T-helper 1 cell treated with Interleukin-12 subunit alpha and Interleukin-12 subunit beta and Interleukin-4 antibody, amounts not matched to agents 30 ng/mL and 1 ng/mL, for 36 hours (primary cell): Measurements from ENCODE around the gene MTMR3. TPM values are rescaled to one million over a fixed set of nuclear protein-coding genes. Genes with fewer than 3 reads are reported as not detected.

Experiments used
- intact Hi-C: fragments of 100-400 bp; cut with micrococcal nuclease; formaldehyde crosslinking; loops from one replicate; pipeline ENCODE4 v1.15.1; 2024
- total RNA-seq: library from RNA; stranded (reverse); gene quantifications from 2 replicates; pipeline ENCODE4 v1.2.3, GENCODE V29; 2022

The MTMR3 gene
- total RNA-seq, 1 donor from 2014 or later, result 33.8 TPM

DNA sequence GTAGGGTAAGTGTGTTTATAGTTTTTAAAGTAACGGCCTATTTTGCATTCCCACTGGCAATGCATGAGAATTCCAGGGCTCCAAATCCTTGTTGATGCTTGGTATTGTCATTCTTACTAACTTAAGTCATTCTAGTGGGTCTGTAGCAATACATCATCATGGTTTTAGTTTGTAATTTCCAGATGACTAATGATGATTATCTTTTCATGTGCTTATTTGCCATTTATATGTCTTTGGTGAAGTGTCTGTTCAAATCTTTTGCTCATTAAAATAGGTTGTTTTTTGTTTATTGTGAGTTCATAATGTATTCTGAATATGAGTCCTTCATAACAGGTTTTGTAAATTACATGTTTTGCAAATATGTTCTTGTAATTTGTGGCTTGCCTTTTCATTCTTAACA, 31.2 kb downstream of the MTMR3 start:
- intact Hi-C loops, result no loop called here

DNA sequence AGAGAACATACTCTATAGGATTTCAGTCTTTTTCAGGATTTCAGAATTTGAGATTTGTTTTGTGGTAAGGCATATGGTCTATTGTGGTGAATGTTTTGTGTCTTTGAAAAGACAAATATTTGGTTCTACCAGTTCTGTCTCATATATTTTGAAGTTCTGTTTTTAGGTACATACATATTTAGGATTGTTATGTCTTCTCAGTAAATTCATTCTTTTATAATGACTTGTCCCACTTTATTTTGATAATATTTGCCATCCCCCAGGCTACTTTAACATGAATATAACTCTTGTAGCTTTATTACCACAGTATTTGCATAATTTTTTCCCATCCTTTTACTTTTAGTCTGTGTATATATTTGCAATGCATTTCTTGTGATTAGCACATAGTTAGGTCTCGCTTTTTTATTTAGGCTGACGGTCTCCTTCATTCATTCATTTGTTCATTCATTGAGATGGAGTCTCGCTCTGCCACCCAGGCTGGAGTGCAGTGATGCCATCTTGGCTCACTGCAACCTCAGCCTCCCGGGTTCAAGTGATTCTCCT, 32.1 kb downstream of the MTMR3 start:
- intact Hi-C loops, result no loop called here

- intact Hi-C loops, result no loop called here
These were observed 33.1 kb downstream of the MTMR3 start for GRCh38 chr22:29916007-29916544.

- intact Hi-C loops, result no loop called here
These were observed 34.3 kb downstream of the MTMR3 start for GRCh38 chr22:29917052-29917902.

- intact Hi-C loops, result no loop called here
These were observed 42.4 kb downstream of the MTMR3 start for GRCh38 chr22:29925402-29925801.

DNA sequence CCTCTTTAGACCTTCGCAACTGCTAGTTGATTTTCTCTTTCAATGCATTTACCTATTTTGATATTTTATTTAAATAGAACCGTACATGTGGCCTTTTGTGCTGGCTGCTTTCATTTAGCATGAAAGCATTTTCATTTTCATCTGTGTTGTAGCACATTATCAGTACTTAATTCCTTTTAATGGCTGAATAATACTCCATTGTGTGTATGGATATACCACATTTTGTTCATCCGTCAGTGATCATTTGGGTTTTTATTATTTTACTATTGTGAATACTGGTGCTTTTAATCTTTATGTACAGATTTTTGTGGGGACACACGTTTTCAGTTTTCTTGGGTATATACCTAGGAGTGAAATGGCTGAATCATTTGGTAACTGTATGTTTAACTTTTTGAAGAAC, 43.1 kb downstream of the MTMR3 start:
- intact Hi-C loops, result no loop called here

DNA sequence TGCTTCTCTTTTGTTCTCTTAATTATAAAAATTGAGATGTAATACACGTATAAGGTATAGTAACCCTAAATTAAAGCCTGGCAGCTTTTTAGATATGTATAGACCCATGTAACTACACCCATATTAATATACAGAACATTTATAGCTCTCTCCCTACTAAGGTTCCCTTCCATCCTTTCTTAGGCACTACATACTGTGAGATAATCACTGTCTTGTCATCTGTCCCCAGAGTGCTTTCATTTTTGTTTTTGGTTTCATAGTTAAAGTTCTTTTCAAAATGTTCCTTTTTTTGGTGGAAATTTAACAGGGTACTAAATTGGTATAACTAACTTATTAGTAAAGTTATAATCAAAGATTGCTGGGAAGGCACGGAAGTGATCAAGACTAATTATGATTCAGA, 49.2 kb downstream of the MTMR3 start:
- intact Hi-C loops, result no loop called here

DNA sequence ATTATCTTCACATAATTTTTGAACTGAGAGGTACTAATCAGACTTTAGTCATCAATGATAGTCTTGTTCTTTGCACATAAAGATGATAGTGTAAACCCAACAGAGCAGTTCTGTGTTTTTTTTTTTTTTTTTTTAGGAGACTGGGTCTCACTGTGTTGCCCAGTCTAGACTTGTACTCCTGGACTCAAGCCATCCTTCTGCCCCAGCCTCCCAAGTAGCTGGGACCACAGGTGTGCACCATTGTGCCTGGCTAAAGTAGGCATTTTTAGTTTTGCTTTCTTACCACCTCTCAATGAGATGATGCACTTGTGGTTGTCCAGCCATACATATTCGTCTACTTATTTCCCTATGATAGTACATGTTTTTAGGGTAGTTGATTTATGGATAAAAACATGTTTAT, 50.6 kb downstream of the MTMR3 start:
- intact Hi-C loops, result no loop called here

- intact Hi-C loops, result no loop called here
These were observed 51.6 kb downstream of the MTMR3 start for GRCh38 chr22:29934596-29934995.

DNA sequence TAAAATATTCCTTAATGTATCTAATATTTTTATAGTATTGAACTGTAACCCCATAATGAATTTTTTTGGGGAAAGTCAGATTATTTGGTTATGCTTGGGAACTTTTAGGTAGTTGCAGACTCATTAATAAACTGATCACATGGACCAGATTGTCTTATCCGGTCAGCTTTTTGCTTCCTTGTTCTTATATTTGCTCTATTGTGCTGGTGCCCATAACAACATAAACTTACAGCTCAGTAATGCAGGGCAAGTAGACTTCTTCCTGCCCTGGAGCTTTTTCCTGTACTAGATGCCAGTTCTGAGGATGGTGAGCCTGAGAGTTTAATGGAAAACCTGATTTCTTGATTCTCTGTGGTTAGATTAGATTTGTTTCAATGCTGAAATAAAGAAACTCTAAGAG, 53.2 kb downstream of the MTMR3 start:
- intact Hi-C loops, result no loop called here

DNA sequence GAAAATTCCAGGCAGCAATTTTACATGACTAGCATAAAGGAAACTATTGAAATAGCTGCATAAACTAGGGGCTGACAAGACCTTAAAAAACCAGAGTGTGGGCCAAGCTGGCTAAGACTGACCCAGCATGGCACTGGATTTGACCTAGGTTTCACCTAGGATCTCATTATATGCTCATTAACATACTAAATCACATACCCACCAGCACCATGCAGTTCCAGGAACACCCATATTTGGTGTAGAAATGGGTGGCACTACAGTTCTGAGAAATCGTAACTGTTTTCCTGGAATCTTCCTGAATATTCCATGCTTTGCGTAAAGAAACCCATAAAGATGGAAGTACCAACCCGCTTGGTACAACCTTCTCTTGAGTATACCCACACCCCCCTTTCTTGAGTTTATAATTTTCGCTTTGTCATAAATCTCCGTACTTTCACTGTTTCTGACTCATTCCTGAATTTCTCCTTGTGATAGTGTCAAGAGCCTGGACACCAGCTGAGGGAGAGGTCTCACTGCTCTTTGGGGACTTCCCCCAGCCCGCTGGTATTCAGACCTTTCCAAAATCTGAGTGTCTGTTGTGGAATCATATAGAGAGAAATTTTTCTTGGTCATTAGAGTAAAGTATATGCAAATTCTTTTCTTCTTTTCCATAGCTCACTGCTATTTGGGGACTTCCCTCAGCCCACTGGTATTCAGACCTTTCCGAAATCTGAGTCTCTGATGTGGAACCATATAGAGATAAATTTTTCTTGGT, 55.1 kb downstream of the MTMR3 start:
- intact Hi-C loops, result no loop called here

DNA sequence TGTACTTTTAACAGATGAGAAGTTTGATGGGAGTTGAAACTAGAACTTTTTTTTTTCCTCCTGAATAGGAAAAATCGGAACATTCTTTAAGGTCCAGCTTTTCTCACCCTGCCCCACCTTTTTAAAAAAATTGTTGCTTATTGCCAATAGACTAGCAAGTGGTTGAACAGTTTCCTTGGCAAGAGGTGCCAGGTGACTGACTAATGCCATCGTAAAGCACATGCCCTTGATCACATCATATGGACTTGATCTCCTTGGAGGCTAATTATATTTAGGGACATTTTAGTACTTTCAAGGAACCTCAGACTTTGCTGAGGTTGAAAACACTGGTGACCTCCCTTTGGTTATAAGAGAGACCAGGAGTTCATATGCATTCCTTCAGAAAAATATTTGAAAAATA, 57.6 kb downstream of the MTMR3 start:
- intact Hi-C loops, result no loop called here

- intact Hi-C loops, result no loop called here
These were observed 61.4 kb downstream of the MTMR3 start for GRCh38 chr22:29944339-29944738.

GRCh38 chr22:29945435-29945834, 62.5 kb downstream of the MTMR3 start:
- intact Hi-C loops, result no loop called here

DNA sequence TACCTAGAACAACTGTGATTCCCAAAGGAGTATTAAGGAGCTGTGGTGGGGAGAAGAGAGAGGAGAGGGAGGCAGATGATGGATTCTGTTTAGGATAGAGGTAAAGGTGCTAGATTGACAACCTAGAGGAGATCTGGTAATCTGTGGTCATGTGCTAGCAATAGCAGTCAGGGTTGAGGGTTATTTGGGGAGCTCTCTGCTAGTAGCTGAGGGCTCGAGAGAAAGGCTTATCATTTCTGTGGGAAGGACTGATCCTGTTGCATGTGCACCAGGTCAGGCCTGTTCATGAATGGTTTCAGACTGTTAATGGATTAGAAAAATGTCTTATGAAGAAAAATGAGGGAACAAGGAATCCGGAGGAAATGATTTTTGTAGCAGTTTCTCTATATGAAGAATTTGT, 63.2 kb downstream of the MTMR3 start:
- intact Hi-C loops, result no loop called here

DNA sequence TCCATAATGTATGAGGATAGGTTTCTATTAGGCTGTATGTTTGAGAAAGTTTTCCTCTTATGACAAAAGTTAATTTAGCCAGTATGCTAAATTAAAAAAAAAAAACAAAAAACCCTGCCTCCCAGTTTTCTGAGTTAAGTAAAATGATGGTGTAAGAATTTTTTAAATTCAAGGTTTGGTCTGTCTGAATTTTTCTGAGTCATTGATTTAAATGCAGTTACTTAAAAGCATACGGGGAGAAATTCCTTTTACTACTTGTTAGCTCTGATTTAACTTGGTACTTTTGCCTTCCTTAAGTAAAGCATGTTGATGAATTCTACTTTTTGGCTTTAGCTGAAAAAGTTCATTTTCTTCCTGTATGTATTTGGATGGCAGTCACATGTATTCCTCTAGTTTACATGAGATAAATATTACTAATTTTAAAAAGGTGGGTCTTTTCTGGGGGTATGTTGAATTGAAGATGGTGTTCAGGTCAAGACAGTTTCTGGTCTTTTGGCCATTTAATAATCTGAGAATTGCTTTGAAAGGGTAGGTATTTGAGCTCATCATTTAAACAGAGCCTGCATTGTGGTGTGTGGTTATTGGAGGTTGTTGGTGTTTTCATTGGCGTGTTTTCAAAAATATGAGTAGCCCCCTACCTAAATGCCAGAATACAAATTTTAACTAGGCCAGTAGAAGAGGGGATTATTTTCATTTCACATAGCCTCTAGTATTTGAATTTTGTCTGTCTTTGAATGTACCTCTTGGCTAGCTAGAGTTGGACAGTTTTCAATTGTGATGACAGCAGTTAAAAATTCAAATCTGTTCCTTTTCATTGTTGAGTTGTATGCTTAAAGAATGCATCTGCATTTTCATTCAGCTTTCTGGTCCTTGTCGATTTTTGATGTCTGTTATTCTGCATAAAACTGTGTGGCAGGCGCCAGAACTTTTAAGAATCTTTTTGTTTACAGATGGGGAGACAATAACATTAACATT, 64.7 kb downstream of the MTMR3 start:
- intact Hi-C loops, result no loop called here

DNA sequence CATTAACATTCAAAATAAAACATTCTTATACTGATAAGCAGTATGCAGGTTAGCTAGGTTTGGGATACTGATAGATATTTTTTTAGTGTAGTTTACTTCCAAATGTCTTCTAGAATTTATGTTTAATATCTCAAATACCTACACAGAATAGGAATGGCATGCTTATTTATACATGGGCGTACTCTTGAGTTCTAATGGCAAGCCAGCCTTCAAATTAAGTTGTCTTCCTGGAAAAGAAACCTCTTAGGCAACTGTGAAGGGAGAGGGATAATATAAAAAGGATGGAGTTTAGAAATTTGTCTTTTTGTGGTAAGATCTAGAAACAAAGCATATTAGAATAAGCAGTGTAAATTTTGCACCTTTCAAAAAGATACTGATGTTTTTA, 65.4 kb downstream of the MTMR3 start:
- intact Hi-C loops, result no loop called here

DNA sequence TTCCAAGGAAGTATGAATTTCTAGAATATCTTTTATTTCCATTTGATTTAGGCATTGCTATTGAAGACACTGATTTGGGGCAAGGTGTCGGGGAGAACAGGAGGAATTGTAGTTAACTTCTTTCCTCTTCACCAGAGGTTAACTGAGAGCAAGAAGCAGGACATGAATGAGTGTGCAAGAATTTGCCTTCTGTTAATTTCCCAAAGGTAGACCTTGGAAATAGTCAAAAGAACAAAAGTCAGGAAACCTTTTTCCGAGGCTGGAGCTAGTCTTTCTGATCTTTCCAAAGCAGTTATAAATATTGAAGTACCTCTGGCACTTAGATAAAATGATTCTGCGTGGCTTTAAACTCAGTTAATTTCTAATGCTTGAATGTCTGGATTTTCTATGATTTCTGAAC, 66.9 kb downstream of the MTMR3 start:
- intact Hi-C loops, result no loop called here

DNA sequence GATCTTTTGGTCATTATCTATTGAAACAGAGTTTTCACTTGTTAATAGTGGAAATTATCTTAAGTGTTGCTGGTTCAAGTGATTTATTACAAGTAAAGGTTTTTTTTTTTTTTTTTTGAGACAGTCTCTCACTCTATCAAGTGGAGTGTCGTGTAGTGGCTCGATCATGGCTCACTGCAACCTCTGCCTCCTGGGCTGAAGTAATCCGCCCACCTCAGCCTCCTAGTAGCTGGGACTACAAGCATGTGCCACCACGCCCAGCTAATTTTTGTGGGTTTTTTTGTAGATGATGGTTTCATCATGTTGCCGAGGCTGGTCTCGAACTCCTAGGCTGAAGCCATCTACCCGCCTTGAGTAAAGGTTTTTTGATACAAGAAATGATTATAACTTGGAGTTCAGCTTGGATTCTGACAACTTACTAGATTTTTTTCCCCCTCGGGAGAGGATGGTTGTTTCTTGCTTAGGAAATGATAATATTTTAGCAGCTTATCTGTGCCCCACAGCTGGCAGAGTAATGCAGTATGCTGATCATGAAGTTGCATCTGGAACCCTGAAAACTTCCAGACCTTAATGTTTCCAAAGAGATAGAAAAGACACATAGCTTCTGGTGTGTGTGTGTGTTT, 68.9 kb downstream of the MTMR3 start:
- intact Hi-C loops, result no loop called here

GRCh38 chr22:29954203-29954855, 71.4 kb downstream of the MTMR3 start:
- intact Hi-C loops, result no loop called here
